Parathyroid adenoma (tissue), 2 donors: ENCODE measurements around the gene LARGE1.

Source experiments
- H2AFZ ChIP-seq: fragments of 300-600 bp; sonication (generic); one replicate; pipeline ENCODE4 v1.7.0; 2017; ENCODE audit warnings: antibody characterized with exemption, mild to moderate bottlenecking
- H3K27ac ChIP-seq: fragments of 300-600 bp; sonication (generic); one replicate; pipeline ENCODE4 v1.7.0; 2017
- H3K27me3 ChIP-seq: fragments of 300-600 bp; sonication (generic); one replicate; pipeline ENCODE4 v1.7.0; 2017; ENCODE audit warnings: low read length; ENCODE audit not compliant: control insufficient read depth, insufficient read depth
- H3K36me3 ChIP-seq: fragments of 300-600 bp; sonication (generic); one replicate; pipeline ENCODE4 v1.7.0; 2017; ENCODE audit warnings: low read length; ENCODE audit not compliant: control insufficient read depth, insufficient read depth
- H3K4me1 ChIP-seq: fragments of 300-600 bp; sonication (generic); one replicate; pipeline ENCODE4 v1.7.0; 2017; ENCODE audit warnings: control low read depth
- H3K4me2 ChIP-seq: fragments of 300-600 bp; sonication (generic); one replicate; pipeline ENCODE4 v1.7.0; 2017; ENCODE audit warnings: low read length
- H3K4me3 ChIP-seq: fragments of 300-600 bp; sonication (generic); one replicate; pipeline ENCODE4 v1.7.0; 2017; ENCODE audit warnings: low read depth, low read length
- H3K79me2 ChIP-seq: fragments of 300-600 bp; sonication (generic); one replicate; pipeline ENCODE4 v1.7.0; 2017; ENCODE audit warnings: control low read depth
- H3K9ac ChIP-seq: fragments of 300-600 bp; sonication (generic); one replicate; pipeline ENCODE4 v1.7.0; 2017; ENCODE audit warnings: mild to moderate bottlenecking
- H3K9me3 ChIP-seq: fragments of 300-600 bp; sonication (generic); one replicate; pipeline ENCODE4 v1.7.0; 2017; ENCODE audit warnings: low read length; ENCODE audit not compliant: control insufficient read depth
- TF ChIP-seq, protein P1 (sequence below): fragments of 300-600 bp; sonication (generic); IDR thresholded peaks from one replicate; pipeline ENCODE4 v1.7.0; 2017; ENCODE audit warnings: antibody characterized with exemption, mild to moderate bottlenecking
- donor health status: primary hyperparathyroidism.

Gene LARGE1

DNA sequence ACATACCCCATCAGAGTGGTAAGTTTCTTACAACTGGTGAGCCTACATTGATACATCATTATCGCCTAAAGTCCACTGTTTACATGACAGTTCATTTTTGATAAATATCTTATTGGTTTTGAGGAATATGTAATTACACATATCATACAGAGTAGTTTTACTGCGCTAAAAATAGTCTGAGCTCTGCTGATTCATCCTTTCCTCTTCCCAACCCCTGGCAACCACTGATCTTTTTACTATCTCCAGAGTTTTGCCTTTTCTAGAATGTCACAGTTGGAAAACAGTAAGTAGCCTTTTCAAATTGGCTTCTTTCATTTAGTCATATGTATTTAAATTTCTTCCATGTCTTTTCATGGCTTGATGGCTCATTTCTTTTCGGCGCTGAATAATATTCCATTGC, 112.8 kb downstream of the LARGE1 start:
- H3K27me3 ChIP-seq: no peaks in the 10 kb centered on the region
- no peak overlapping the region for H3K4me3 ChIP-seq
- no peak overlapping the region for H3K9ac ChIP-seq
- H3K36me3 ChIP-seq: no peaks in the 10 kb centered on the region
- no peaks in the 10 kb centered on the region for H3K4me1 ChIP-seq
- H3K79me2 ChIP-seq: no peaks in the 10 kb centered on the region
- no peak overlapping the region for H2AFZ ChIP-seq
- no peak overlapping the region for H3K27ac ChIP-seq
- TF ChIP-seq, protein P1, sequence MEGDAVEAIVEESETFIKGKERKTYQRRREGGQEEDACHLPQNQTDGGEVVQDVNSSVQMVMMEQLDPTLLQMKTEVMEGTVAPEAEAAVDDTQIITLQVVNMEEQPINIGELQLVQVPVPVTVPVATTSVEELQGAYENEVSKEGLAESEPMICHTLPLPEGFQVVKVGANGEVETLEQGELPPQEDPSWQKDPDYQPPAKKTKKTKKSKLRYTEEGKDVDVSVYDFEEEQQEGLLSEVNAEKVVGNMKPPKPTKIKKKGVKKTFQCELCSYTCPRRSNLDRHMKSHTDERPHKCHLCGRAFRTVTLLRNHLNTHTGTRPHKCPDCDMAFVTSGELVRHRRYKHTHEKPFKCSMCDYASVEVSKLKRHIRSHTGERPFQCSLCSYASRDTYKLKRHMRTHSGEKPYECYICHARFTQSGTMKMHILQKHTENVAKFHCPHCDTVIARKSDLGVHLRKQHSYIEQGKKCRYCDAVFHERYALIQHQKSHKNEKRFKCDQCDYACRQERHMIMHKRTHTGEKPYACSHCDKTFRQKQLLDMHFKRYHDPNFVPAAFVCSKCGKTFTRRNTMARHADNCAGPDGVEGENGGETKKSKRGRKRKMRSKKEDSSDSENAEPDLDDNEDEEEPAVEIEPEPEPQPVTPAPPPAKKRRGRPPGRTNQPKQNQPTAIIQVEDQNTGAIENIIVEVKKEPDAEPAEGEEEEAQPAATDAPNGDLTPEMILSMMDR: no peak
- H3K4me2 ChIP-seq: no peak overlapping the region
- H3K9me3 ChIP-seq: no peaks in the 10 kb centered on the region

DNA sequence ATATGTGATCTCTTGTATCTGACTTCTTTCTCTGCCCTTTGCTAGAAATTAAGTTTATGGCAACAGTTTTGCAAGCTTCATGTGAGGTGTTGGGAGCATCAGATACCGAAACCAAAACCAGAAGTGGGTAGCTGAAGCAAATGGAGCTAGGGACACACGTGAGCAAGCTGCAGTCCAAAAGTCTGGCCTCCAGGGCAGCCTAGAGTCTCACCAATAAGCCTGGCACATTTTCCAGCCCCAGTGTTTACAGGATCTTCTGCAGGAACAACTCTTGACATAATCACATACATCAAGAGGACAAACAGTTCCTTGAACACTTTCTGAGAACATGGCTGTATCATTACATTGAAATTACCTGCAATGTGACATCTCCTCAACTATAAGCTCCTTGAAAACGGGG, 114.1 kb downstream of the LARGE1 start:
- Histone ChIP-seq H3K9ac (no peak overlapping the region), H3K36me3 (no peaks in the 10 kb centered on the region), H3K4me2 (no peak overlapping the region), H3K27ac (no peak overlapping the region), H3K4me1 (no peaks in the 10 kb centered on the region), H3K27me3 (no peaks in the 10 kb centered on the region), H3K9me3 (no peaks in the 10 kb centered on the region), H2AFZ (no peak overlapping the region), H3K4me3 (no peak overlapping the region), H3K79me2 (no peaks in the 10 kb centered on the region)
- TF ChIP-seq, protein P1: no peak

DNA sequence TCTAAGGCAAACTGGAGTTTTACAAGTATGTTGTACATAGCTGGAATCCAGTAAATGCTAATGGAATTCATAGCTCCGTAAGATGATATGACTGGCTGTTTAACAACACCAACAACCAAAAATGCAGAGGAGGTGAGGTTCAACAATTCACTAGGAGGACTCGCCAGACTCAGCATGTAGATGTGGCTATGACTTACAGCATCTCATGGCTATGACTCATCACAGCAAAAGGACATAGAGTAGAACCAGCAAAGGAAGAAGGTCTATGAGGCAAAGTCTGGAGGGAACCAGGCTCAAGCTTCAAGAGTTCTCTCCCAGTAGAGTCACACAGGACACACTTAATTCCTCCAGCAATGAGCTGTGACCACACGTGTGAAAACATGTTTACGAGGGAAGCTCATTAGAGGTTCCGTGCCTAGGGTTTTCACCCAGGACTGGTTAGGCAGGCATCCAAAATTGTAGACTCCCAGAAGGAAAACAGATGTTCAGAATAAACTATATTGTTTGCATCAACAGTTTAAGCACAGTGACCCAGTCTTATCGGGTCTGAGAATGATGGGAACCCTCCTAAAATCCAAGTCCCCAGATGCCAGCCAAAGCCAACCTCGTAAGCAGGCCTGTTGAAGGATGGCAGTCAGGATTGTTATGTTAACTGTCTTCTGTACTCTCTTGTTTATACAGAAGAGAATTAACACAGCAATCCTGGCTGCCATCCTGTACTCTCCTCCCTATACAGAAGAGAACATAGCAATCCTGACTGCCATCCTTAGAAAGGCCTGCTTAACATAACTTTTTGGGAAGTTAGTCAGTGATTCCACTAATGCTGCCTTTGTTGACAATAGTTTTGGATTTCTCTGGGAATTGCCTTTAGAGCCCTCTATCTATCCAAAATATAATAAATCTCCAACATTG, 116.6 kb downstream of the LARGE1 start:
- Histone ChIP-seq H2AFZ (no peak overlapping the region), H3K79me2 (no peaks in the 10 kb centered on the region), H3K4me1 (no peaks in the 10 kb centered on the region), H3K27ac (no peak overlapping the region), H3K27me3 (no peaks in the 10 kb centered on the region), H3K36me3 (no peaks in the 10 kb centered on the region), H3K9me3 (no peaks in the 10 kb centered on the region), H3K4me2 (no peak overlapping the region), H3K4me3 (no peak overlapping the region), H3K9ac (no peak overlapping the region)
- TF ChIP-seq, protein P1: no peak

DNA sequence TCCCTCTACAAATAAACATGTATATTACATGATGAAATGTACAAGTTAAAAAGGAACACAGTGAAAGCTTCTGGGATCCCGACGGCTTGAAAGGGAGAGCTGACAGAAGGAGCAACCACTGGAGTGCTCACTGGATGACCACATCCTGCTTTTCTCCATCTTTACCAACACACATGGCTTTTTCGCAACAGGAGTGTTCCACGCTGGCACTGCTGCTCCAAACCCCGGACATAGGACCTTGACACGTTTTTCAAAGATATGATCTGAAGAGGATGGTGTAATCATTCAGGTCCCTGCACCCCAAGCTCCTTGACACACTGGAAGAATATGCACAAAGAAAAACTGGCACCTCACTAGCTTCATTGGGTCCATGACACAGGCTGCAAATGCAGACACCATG, 121.9 kb downstream of the LARGE1 start:
- Histone ChIP-seq H3K27ac (no peak overlapping the region), H3K4me2 (no peak overlapping the region), H3K36me3 (no peaks in the 10 kb centered on the region), H3K4me3 (no peak overlapping the region), H2AFZ (no peak overlapping the region), H3K9me3 (no peaks in the 10 kb centered on the region), H3K79me2 (no peaks in the 10 kb centered on the region), H3K27me3 (no peaks in the 10 kb centered on the region), H3K4me1 (no peaks in the 10 kb centered on the region), H3K9ac (no peak overlapping the region)
- TF ChIP-seq, protein P1: no peak

DNA sequence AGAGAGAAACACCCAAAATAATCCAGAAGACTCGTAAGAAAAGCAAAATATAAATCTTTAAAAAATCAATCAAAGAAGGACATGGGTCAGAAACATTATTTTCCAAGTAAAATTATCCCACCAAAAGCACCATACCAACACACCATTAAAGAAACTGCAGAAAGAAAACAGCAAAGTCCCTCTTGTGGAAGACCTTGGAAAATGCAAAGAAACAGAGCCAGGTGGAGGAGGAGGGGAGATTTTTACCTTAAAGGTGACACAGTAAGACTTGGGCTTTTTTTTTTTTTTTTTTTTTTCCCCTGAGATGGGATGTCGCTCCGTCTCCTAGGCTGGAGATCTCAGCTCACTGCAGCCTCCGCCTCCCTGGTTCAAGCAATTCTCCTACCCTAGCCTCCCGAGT, 123.8 kb downstream of the LARGE1 start:
- Histone ChIP-seq H3K4me1 (no peaks in the 10 kb centered on the region), H2AFZ (no peak overlapping the region), H3K36me3 (no peaks in the 10 kb centered on the region), H3K27ac (no peak overlapping the region), H3K79me2 (no peaks in the 10 kb centered on the region), H3K27me3 (no peaks in the 10 kb centered on the region), H3K9ac (no peak overlapping the region), H3K9me3 (no peaks in the 10 kb centered on the region), H3K4me2 (no peak overlapping the region), H3K4me3 (no peak overlapping the region)
- TF ChIP-seq, protein P1: no peak
